Peyer's patch (tissue), 4 donors: ENCODE data around the gene PTMA.

Source experiments
- CTCF ChIP-seq, 6 experiments: fragments of 450-650 bp in 4 of 6; fragments of 200-600 bp in 2 of 6; sonication (generic) in 1 of 6; IDR thresholded peaks; one replicate each; pipeline ENCODE4 v1.5.1; 2017 to 2019; ENCODE audit warnings: antibody characterized with exemption in 6 of 6, mild to moderate bottlenecking in 3 of 6, moderate library complexity in 1 of 6
- POLR2A ChIP-seq, 2 donors: fragments of 450-650 bp; IDR thresholded peaks; one replicate each; pipeline ENCODE4 v1.5.1; 2017; ENCODE audit warnings: antibody characterized with exemption in 2 of 2, mild to moderate bottlenecking in 2 of 2, moderate library complexity in 2 of 2

GRCh38 chr2:231660860-231661259 lies 47.5 kb upstream of the PTMA start:
- TF ChIP-seq POLR2A (IDR thresholded peaks at IDR 0.05) (no peak), CTCF (IDR thresholded peaks at IDR 0.05) (no peak)
